HK-2 (cell line): ENCODE data around the gene RAB29.
"Not testable (repeated sequence)": the region's sequence is repeated elsewhere in the genome, so short reads cannot be mapped to it uniquely, and the experiment has no call there.

Experiments used
- DNase-seq: peaks from one replicate; pipeline ENCODE4 v3.0.0-alpha.2; 2018; ENCODE audit not compliant: unreplicated experiment

The RAB29 gene

GRCh38 chr1:205720740-205721139 lies 54.5 kb downstream of the RAB29 start:
- DNase-seq: not testable (repeated sequence)

DNA sequence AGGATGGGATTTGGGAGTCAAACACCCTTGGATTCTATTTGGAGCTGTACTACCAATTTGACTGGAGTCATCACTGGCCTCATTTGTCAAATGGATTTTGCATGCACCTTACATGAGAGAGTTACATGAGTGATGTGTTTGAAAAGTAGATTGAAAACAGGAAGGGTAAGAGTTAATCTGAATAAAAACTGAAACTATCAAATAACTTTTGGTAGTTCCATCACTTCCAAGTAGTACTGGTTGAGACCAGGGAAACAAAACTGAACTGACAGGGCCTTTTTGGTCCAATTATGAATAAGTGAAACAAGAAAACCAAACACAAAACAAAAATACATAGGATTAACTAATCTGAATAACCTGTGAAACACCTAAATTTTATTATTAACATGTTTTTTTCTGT lies 55.5 kb downstream of the RAB29 start:
- DNase-seq: no peak

DNA sequence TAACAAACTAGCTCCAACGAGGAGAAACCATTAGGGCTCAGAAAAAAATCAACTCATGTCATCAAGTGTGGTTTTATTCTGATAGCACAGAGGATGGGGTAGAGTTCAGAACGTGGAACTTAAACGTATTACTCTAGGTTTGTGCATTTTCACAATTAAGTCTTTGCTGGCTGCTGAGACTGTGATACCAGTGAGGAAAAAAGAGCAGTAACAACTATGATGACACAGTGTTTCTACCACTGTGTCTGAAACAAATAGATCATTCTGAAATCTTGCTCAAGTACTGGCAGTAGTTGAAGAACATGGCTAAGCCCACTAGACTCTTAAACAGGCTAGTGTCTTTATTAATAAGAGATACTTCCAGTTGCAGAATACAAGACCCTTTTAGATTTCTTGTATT lies 56.3 kb downstream of the RAB29 start:
- DNase-seq: no peak
